Measurements from ENCODE around the gene NIPAL3.
A peak's percentile ranks its signal among the peaks of the same experiment; 100 is the strongest.
"Not testable (repeated sequence)": the region's sequence is repeated elsewhere in the genome, so short reads cannot be mapped to it uniquely, and the experiment has no call there.

NIPAL3 gene

GRCh38 chr1:24490101-24490781, 74.6 kb downstream of the NIPAL3 start:
- H3K9me3 ChIP-seq (ENCODE audit: control insufficient read depth in 2 of 2, low read length in 2 of 2) = no peaks in the 10 kb centered on the region
- H3K4me3 ChIP-seq (ENCODE audit: low read length in 2 of 2) = no peak overlapping the region
- H3K27me3 ChIP-seq (ENCODE audit: control insufficient read depth in 1 of 2, insufficient read depth in 2 of 2, low read length in 2 of 2) = peaks cover 0 to 6% of the 10 kb centered on the region in 2 donors
- H3K27ac ChIP-seq (ENCODE audit: low read length) = no peak overlapping the region
- H3K36me3 ChIP-seq (ENCODE audit: control insufficient read depth in 2 of 2, insufficient read depth in 2 of 2, low read length in 2 of 2) = no peaks in the 10 kb centered on the region
- no peak overlapping the region for H3K9ac ChIP-seq (ENCODE audit: low read length in 2 of 2)
- no peaks in the 10 kb centered on the region for H3K4me1 ChIP-seq (ENCODE audit: control insufficient read depth, insufficient read depth, low read length)

GRCh38 chr1:24491577-24492360, 76.2 kb downstream of the NIPAL3 start:
- Histone ChIP-seq H3K9me3 (ENCODE audit: control insufficient read depth in 2 of 2, low read length in 2 of 2) (no peaks in the 10 kb centered on the region), H3K9ac (ENCODE audit: low read length in 2 of 2) (no peak overlapping the region), H3K27me3 (ENCODE audit: control insufficient read depth in 1 of 2, insufficient read depth in 2 of 2, low read length in 2 of 2) (peaks cover 0 to 6% of the 10 kb centered on the region in 2 donors), H3K4me3 (ENCODE audit: low read length in 2 of 2) (no peak overlapping the region), H3K27ac (ENCODE audit: low read length) (no peak overlapping the region), H3K4me1 (ENCODE audit: control insufficient read depth, insufficient read depth, low read length) (no peaks in the 10 kb centered on the region), H3K36me3 (ENCODE audit: control insufficient read depth in 2 of 2, insufficient read depth in 2 of 2, low read length in 2 of 2) (no peaks in the 10 kb centered on the region)

GRCh38 chr1:24492935-24493334, 77.3 kb downstream of the NIPAL3 start:
- H3K9me3 ChIP-seq (ENCODE audit: control insufficient read depth in 2 of 2, low read length in 2 of 2); H3K4me1 ChIP-seq (ENCODE audit: control insufficient read depth, insufficient read depth, low read length); H3K27ac ChIP-seq (ENCODE audit: low read length); H3K9ac ChIP-seq (ENCODE audit: low read length in 2 of 2); H3K36me3 ChIP-seq (ENCODE audit: control insufficient read depth in 2 of 2, insufficient read depth in 2 of 2, low read length in 2 of 2); H3K4me3 ChIP-seq (ENCODE audit: low read length in 2 of 2); H3K27me3 ChIP-seq (ENCODE audit: control insufficient read depth in 1 of 2, insufficient read depth in 2 of 2, low read length in 2 of 2): not testable (repeated sequence)

GRCh38 chr1:24493785-24494184, 78.2 kb downstream of the NIPAL3 start:
- no peak overlapping the region for H3K4me3 ChIP-seq (ENCODE audit: low read length in 2 of 2)
- H3K9ac ChIP-seq (ENCODE audit: low read length in 2 of 2) = no peak overlapping the region
- H3K4me1 ChIP-seq (ENCODE audit: control insufficient read depth, insufficient read depth, low read length) = no peaks in the 10 kb centered on the region
- no peak overlapping the region for H3K27ac ChIP-seq (ENCODE audit: low read length)
- H3K36me3 ChIP-seq (ENCODE audit: control insufficient read depth in 2 of 2, insufficient read depth in 2 of 2, low read length in 2 of 2) = no peaks in the 10 kb centered on the region
- H3K27me3 ChIP-seq (ENCODE audit: control insufficient read depth in 1 of 2, insufficient read depth in 2 of 2, low read length in 2 of 2) = peaks cover 0 to 6% of the 10 kb centered on the region in 2 donors
- H3K9me3 ChIP-seq (ENCODE audit: control insufficient read depth in 2 of 2, low read length in 2 of 2) = no peaks in the 10 kb centered on the region

GRCh38 chr1:24498589-24498988, 83.0 kb downstream of the NIPAL3 start:
- H3K27ac ChIP-seq (ENCODE audit: low read length) = no peak overlapping the region
- peaks cover 9% of the 10 kb centered on the region for H3K4me1 ChIP-seq (ENCODE audit: control insufficient read depth, insufficient read depth, low read length)
- H3K9ac ChIP-seq (ENCODE audit: low read length in 2 of 2) = no peak overlapping the region
- no peak overlapping the region for H3K4me3 ChIP-seq (ENCODE audit: low read length in 2 of 2)
- H3K9me3 ChIP-seq (ENCODE audit: control insufficient read depth in 2 of 2, low read length in 2 of 2) = no peaks in the 10 kb centered on the region
- no peaks in the 10 kb centered on the region for H3K27me3 ChIP-seq (ENCODE audit: control insufficient read depth in 1 of 2, insufficient read depth in 2 of 2, low read length in 2 of 2)
- no peaks in the 10 kb centered on the region for H3K36me3 ChIP-seq (ENCODE audit: control insufficient read depth in 2 of 2, insufficient read depth in 2 of 2, low read length in 2 of 2)

GRCh38 chr1:24500448-24501048, 84.9 kb downstream of the NIPAL3 start:
- H3K27ac ChIP-seq (ENCODE audit: low read length) = no peak overlapping the region
- no peaks in the 10 kb centered on the region for H3K9me3 ChIP-seq (ENCODE audit: control insufficient read depth in 2 of 2, low read length in 2 of 2)
- H3K4me3 ChIP-seq (ENCODE audit: low read length in 2 of 2) = no peak overlapping the region
- no peak overlapping the region for H3K9ac ChIP-seq (ENCODE audit: low read length in 2 of 2)
- H3K4me1 ChIP-seq (ENCODE audit: control insufficient read depth, insufficient read depth, low read length) = peaks cover 9% of the 10 kb centered on the region
- no peaks in the 10 kb centered on the region for H3K36me3 ChIP-seq (ENCODE audit: control insufficient read depth in 2 of 2, insufficient read depth in 2 of 2, low read length in 2 of 2)
- no peaks in the 10 kb centered on the region for H3K27me3 ChIP-seq (ENCODE audit: control insufficient read depth in 1 of 2, insufficient read depth in 2 of 2, low read length in 2 of 2)

GRCh38 chr1:24501371-24502064, 85.9 kb downstream of the NIPAL3 start:
- H3K4me3 ChIP-seq (ENCODE audit: low read length in 2 of 2) = peak overlapping the region; percentile 78 to 80
- no peaks in the 10 kb centered on the region for H3K36me3 ChIP-seq (ENCODE audit: control insufficient read depth in 2 of 2, insufficient read depth in 2 of 2, low read length in 2 of 2)
- no peaks in the 10 kb centered on the region for H3K9me3 ChIP-seq (ENCODE audit: control insufficient read depth in 2 of 2, low read length in 2 of 2)
- no peaks in the 10 kb centered on the region for H3K27me3 ChIP-seq (ENCODE audit: control insufficient read depth in 1 of 2, insufficient read depth in 2 of 2, low read length in 2 of 2)
- H3K27ac ChIP-seq (ENCODE audit: low read length) = peak overlapping the region; percentile 31
- peaks cover 9% of the 10 kb centered on the region for H3K4me1 ChIP-seq (ENCODE audit: control insufficient read depth, insufficient read depth, low read length)
- H3K9ac ChIP-seq (ENCODE audit: low read length in 2 of 2) = peak overlapping the region; percentile 60 to 72

- H3K4me3 ChIP-seq (ENCODE audit: low read length in 2 of 2) = peak overlapping the region; percentile 78 to 80
- no peaks in the 10 kb centered on the region for H3K9me3 ChIP-seq (ENCODE audit: control insufficient read depth in 2 of 2, low read length in 2 of 2)
- peak overlapping the region; percentile 31 for H3K27ac ChIP-seq (ENCODE audit: low read length)
- peak overlapping the region; percentile 60 to 72 for H3K9ac ChIP-seq (ENCODE audit: low read length in 2 of 2)
- H3K27me3 ChIP-seq (ENCODE audit: control insufficient read depth in 1 of 2, insufficient read depth in 2 of 2, low read length in 2 of 2) = no peaks in the 10 kb centered on the region
- peaks cover 9% of the 10 kb centered on the region for H3K4me1 ChIP-seq (ENCODE audit: control insufficient read depth, insufficient read depth, low read length)
- H3K36me3 ChIP-seq (ENCODE audit: control insufficient read depth in 2 of 2, insufficient read depth in 2 of 2, low read length in 2 of 2) = no peaks in the 10 kb centered on the region
These were observed 86.6 kb downstream of the NIPAL3 start for GRCh38 chr1:24502065-24502708.

GRCh38 chr1:24502709-24503058, 87.1 kb downstream of the NIPAL3 start, which contains the start of gene RCAN3:
RCAN3 (plus strand) TSS chr1:24502836; CDS start chr1:24514373, 11,537 bp downstream.
- H3K36me3 ChIP-seq (ENCODE audit: control insufficient read depth in 2 of 2, insufficient read depth in 2 of 2, low read length in 2 of 2) = no peaks in the 10 kb centered on the region
- no peaks in the 10 kb centered on the region for H3K27me3 ChIP-seq (ENCODE audit: control insufficient read depth in 1 of 2, insufficient read depth in 2 of 2, low read length in 2 of 2)
- H3K4me3 ChIP-seq (ENCODE audit: low read length in 2 of 2) = peak within 1 kb of the TSS; percentile 80 to 82
- peak within 1 kb of the TSS; percentile 31 for H3K27ac ChIP-seq (ENCODE audit: low read length)
- peak within 1 kb of the TSS; percentile 60 to 72 for H3K9ac ChIP-seq (ENCODE audit: low read length in 2 of 2)
- no peaks in the 10 kb centered on the region for H3K9me3 ChIP-seq (ENCODE audit: control insufficient read depth in 2 of 2, low read length in 2 of 2)
- peaks cover 9% of the 10 kb centered on the region for H3K4me1 ChIP-seq (ENCODE audit: control insufficient read depth, insufficient read depth, low read length)

GRCh38 chr1:24503059-24503751, 87.6 kb downstream of the NIPAL3 start:
- no peaks in the 10 kb centered on the region for H3K9me3 ChIP-seq (ENCODE audit: control insufficient read depth in 2 of 2, low read length in 2 of 2)
- no peak overlapping the region for H3K27ac ChIP-seq (ENCODE audit: low read length)
- H3K36me3 ChIP-seq (ENCODE audit: control insufficient read depth in 2 of 2, insufficient read depth in 2 of 2, low read length in 2 of 2) = no peaks in the 10 kb centered on the region
- H3K9ac ChIP-seq (ENCODE audit: low read length in 2 of 2) = peak overlapping the region; percentile 58 to 61
- peaks cover 9% of the 10 kb centered on the region for H3K4me1 ChIP-seq (ENCODE audit: control insufficient read depth, insufficient read depth, low read length)
- peak overlapping the region; percentile 80 to 82 for H3K4me3 ChIP-seq (ENCODE audit: low read length in 2 of 2)
- no peaks in the 10 kb centered on the region for H3K27me3 ChIP-seq (ENCODE audit: control insufficient read depth in 1 of 2, insufficient read depth in 2 of 2, low read length in 2 of 2)

Data from stomach smooth muscle (tissue), 2 donors.